A549 (cell line): ENCODE data around the gene NGRN. TPM values are rescaled to one million over a fixed set of nuclear protein-coding genes. Genes with fewer than 3 reads are reported as not detected.
A peak's percentile ranks its signal among the peaks of the same experiment; 100 is the strongest.

ENCODE experiments used
- ATAC-seq, 2 experiments: fragments of 200-7000 bp in 1 of 2; fragments of >200 bp in 1 of 2; cut with Nextera tagmentation in 1 of 2; cut with Tn5 transposase in 1 of 2; 3 replicates each; pipeline versions ENCODE4 v1.8.0 to v1.9.1; 2018 to 2020; ENCODE audit warnings: mild to moderate bottlenecking in 1 of 2, moderate library complexity in 1 of 2
- CTCF ChIA-PET: fragments of 300-600 bp; sonication (Branson Sonifier 250); formaldehyde crosslinking; extraction: SDS; loops from one replicate; lab custom pipeline; 2021; ENCODE audit warnings: antibody characterized with exemption, inconsistent platforms; lab: Yijun Ruan, JAX
- POLR2A ChIA-PET: fragments of 350-600 bp; formaldehyde crosslinking; extraction: SDS; loops from one replicate; lab custom pipeline; 2021; ENCODE audit warnings: antibody characterized with exemption, inconsistent platforms; lab: Yijun Ruan, JAX
- DNase-seq, 2 experiments: peaks; one replicate each; pipeline versions ENCODE4 v3.0.0 to v3.0.0-alpha.2; 2011 to 2016; ENCODE audit warnings: low read depth in 1 of 2, low spot score in 1 of 2
- FAIRE-seq: peaks from 2 replicates; lab custom pipeline; 2011; peaks lifted over from hg19 to GRCh38; lab: Jason Lieb, UNC
- H3K27ac ChIP-seq, 2 experiments: fragments of >200 bp; sonication (Bioruptor Twin); formaldehyde crosslinking; 3 replicates each; pipeline ENCODE4 v1.5.1; 2016 to 2017
- H3K4me1 ChIP-seq: fragments of >200 bp; sonication (Bioruptor Twin); formaldehyde crosslinking; 3 replicates; pipeline ENCODE4 v1.6.1; 2016
- H3K4me2 ChIP-seq: fragments of >200 bp; sonication (Bioruptor Twin); formaldehyde crosslinking; 3 replicates; pipeline ENCODE4 v1.6.1; 2016
- H3K4me3 ChIP-seq: fragments of >200 bp; sonication (Bioruptor Twin); formaldehyde crosslinking; 3 replicates; pipeline ENCODE4 v1.5.1; 2016
- H3K9me3 ChIP-seq: fragments of >200 bp; sonication (Bioruptor Twin); formaldehyde crosslinking; 3 replicates; pipeline ENCODE4 v1.6.1; 2016
- ATOH8 ChIP-seq: fragments of 250-450 bp; sonication (Bioruptor Pico); IDR thresholded peaks from 2 replicates; pipeline ENCODE4 v1.5.0; 2020; ENCODE audit warnings: low read depth, mild to moderate bottlenecking, moderate library complexity
- BHLHE40 ChIP-seq: IDR thresholded peaks from 2 replicates; pipeline ENCODE4 v1.6.1; 2012; ENCODE audit warnings: low read depth, low read length, inconsistent platforms
- CEBPB ChIP-seq, 2 experiments: fragments of >200 bp in 1 of 2; sonication (Bioruptor Twin) in 1 of 2; formaldehyde crosslinking in 1 of 2; IDR thresholded peaks; 2 replicates each; pipeline ENCODE4 v1.6.1; 2012 to 2016
- CHD2 ChIP-seq: fragments of 150-350 bp; IDR thresholded peaks from 2 replicates; pipeline ENCODE4 v1.6.1; 2014; ENCODE audit warnings: low read length; ENCODE audit not compliant: partially characterized antibody
- CTCF ChIP-seq: fragments of >200 bp; sonication (Bioruptor Twin); formaldehyde crosslinking; IDR thresholded peaks from 3 replicates; pipeline ENCODE4 v1.5.1; 2016
- E2F6 ChIP-seq: IDR thresholded peaks from 2 replicates; pipeline ENCODE4 v1.6.1; 2012; ENCODE audit warnings: low read depth, borderline replicate concordance
- FOXS1 ChIP-seq: fragments of 250-450 bp; sonication (Bioruptor Pico); IDR thresholded peaks from 2 replicates; pipeline ENCODE4 v1.5.0; 2020; ENCODE audit warnings: mild to moderate bottlenecking, moderate library complexity
- GATA3 ChIP-seq: IDR thresholded peaks from 2 replicates; pipeline ENCODE4 v1.6.1; 2012; ENCODE audit warnings: borderline replicate concordance
- HDAC2 ChIP-seq: fragments of 200-600 bp; sonication (generic); IDR thresholded peaks from 2 replicates; pipeline ENCODE4 v1.6.1; 2016
- HMGXB4 ChIP-seq: fragments of 250-450 bp; sonication (Bioruptor Pico); IDR thresholded peaks from 2 replicates; pipeline ENCODE4 v1.5.0; 2021; ENCODE audit warnings: mild to moderate bottlenecking, moderate library complexity, borderline replicate concordance
- HOXA7 ChIP-seq: fragments of 250-450 bp; sonication (Bioruptor Pico); IDR thresholded peaks from 2 replicates; pipeline ENCODE4 v1.5.0; 2020; ENCODE audit warnings: mild to moderate bottlenecking, moderate library complexity
- HOXB13 ChIP-seq: fragments of 250-450 bp; sonication (Bioruptor Pico); IDR thresholded peaks from 2 replicates; pipeline ENCODE4 v1.5.0; 2020; ENCODE audit warnings: low read depth, mild to moderate bottlenecking, moderate library complexity
- JUN ChIP-seq, 2 experiments: fragments of >200 bp; sonication (Bioruptor Twin); formaldehyde crosslinking; IDR thresholded peaks; 2 replicates in 1 of 2; 3 replicates in 1 of 2; pipeline ENCODE4 v1.6.1; 2016 to 2017
- JUNB ChIP-seq: fragments of >200 bp; sonication (Bioruptor Twin); formaldehyde crosslinking; IDR thresholded peaks from 2 replicates; pipeline ENCODE4 v1.6.1; 2016
- KDM5A ChIP-seq: fragments of 200-600 bp; sonication (generic); IDR thresholded peaks from 2 replicates; pipeline ENCODE4 v1.6.1; 2016; ENCODE audit warnings: antibody characterized with exemption, mild to moderate bottlenecking
- MAX ChIP-seq: IDR thresholded peaks from 2 replicates; pipeline ENCODE4 v1.6.1; 2012
- NFE2L2 ChIP-seq: fragments of 150-350 bp; conservative IDR thresholded peaks from 2 replicates; pipeline ENCODE4 v1.6.1; 2014; ENCODE audit warnings: low read length
- NR3C1 ChIP-seq: fragments of >200 bp; sonication (Bioruptor Twin); formaldehyde crosslinking; IDR thresholded peaks from 3 replicates; pipeline ENCODE4 v1.6.1; 2017
- POLR2A ChIP-seq: IDR thresholded peaks from 2 replicates; pipeline ENCODE4 v1.6.1; 2012; ENCODE audit warnings: mild to moderate bottlenecking, low read length
- POLR2AphosphoS2 ChIP-seq: conservative IDR thresholded peaks from 2 replicates; pipeline ENCODE4 v1.6.1; 2012; ENCODE audit warnings: low read length, improper control_type of control experiment, inconsistent platforms
- RAD21 ChIP-seq, 2 experiments: fragments of >200 bp in 1 of 2; sonication (Bioruptor Twin) in 1 of 2; formaldehyde crosslinking in 1 of 2; IDR thresholded peaks in 1 of 2; conservative IDR thresholded peaks in 1 of 2; 2 replicates in 1 of 2; 3 replicates in 1 of 2; pipeline ENCODE4 v1.6.1; 2012 to 2018; ENCODE audit warnings: inconsistent platforms in 1 of 2
- SMC3 ChIP-seq: fragments of >200 bp; sonication (Bioruptor Twin); formaldehyde crosslinking; IDR thresholded peaks from 3 replicates; pipeline ENCODE4 v1.6.1; 2018; ENCODE audit warnings: inconsistent platforms
- ZFP36 ChIP-seq: fragments of 450-650 bp; IDR thresholded peaks from 2 replicates; pipeline ENCODE4 v1.6.1; 2014; ENCODE audit warnings: borderline replicate concordance; ENCODE audit not compliant: partially characterized antibody
- ZNF302 ChIP-seq: fragments of 250-450 bp; sonication (Bioruptor Pico); IDR thresholded peaks from 2 replicates; pipeline ENCODE4 v1.9.0; 2021; ENCODE audit warnings: inconsistent platforms, mild to moderate bottlenecking, moderate library complexity
- WGBS: methylation state at CpG from one replicate; pipeline ENCODE4 v1.1.6; 2017; ENCODE audit errors: missing lambda C conversion rate; 5-methylcytosine and 5-hydroxymethylcytosine counted together
- polyA plus RNA-seq, 4 experiments: library from polyadenylated mRNA; depleted of rRNA in 3 of 4; stranded (reverse); fragments of >200 nt; fragmentation: RNase III in 1 of 4; extraction: RNeasy Plus Mini Kit Qiagen cat#74134 plus additional on column Dnase treatment in 1 of 4; gene quantifications; 2 replicates in 3 of 4; 3 replicates in 1 of 4; pipeline ENCODE4 v1.2.3, GENCODE V29; 2011 to 2017

Gene NGRN
- polyA plus RNA-seq, 2 of the 4 experiments (the other 2 are of a cell fraction) = 83.2 to 159 TPM

- no peak for TF ChIP-seq NR3C1
- TF ChIP-seq, all 56 proteins: peak for 0
These were observed 34.1 kb upstream of the NGRN start (continued) for GRCh38 chr15:90231028-90232017.

- ATAC-seq (no peak), DNase-seq (no peak), FAIRE-seq (no peak)
- Histone ChIP-seq H3K4me3 (peak overlapping the region; percentile 85; the same call in 1 of the 3 replicates), H3K4me1 (peaks cover 26% of the 10 kb centered on the region), H3K4me2 (peak overlapping the region; percentile 93), H3K27ac (peak overlapping the region in 1 of 2 experiments; percentile 90; a peak in 3 of 6 replicates), H3K9me3 (no peaks in the 10 kb centered on the region)
- ChIA-PET POLR2A (interaction anchor here (1.4 to 2.3 kb wide), 4 partner anchors 11 to 48 kb away, joined by 4 to 15 read pairs (median 10); partner anchors contain the start of gene SEMA4B), CTCF (interaction anchor here (0.7 to 36.4 kb wide), 18 partner anchors 8 to 334 kb away, joined by 3 to 732 read pairs (median 6); partner anchors contain the start of genes SEMA4B and TTLL13)
- WGBS = 80% methylated on average over 13 of the region's 13 CpGs
- TF ChIP-seq RAD21 (conservative IDR thresholded peaks at IDR 0.05 in 1 of 2, IDR thresholded peaks at IDR 0.05 in 1 of 2) = no peak
- no peak for TF ChIP-seq NFE2L2
- no peak for TF ChIP-seq ATOH8 (CRISPR knock-in tag)
- TF ChIP-seq HDAC2 = no peak
- no peak for TF ChIP-seq MAX
- no peak for TF ChIP-seq BHLHE40
- no peak for TF ChIP-seq E2F6
- no peak for TF ChIP-seq HOXA7 (CRISPR knock-in tag)
- TF ChIP-seq JUNB = no peak
- TF ChIP-seq ZFP36 = no peak
- TF ChIP-seq JUN (IDR thresholded peaks at IDR 0.05) = no peak
- no peak for TF ChIP-seq FOXS1 (CRISPR knock-in tag)
- no peak for TF ChIP-seq ZNF302
- no peak for TF ChIP-seq HMGXB4 (CRISPR knock-in tag)
- no peak for TF ChIP-seq SMC3
These were observed 33.3 kb upstream of the NGRN start for GRCh38 chr15:90232196-90232595.

GRCh38 chr15:90232941-90233386 is 32.5 kb upstream of the NGRN start:
- ATAC-seq (peak in 1 of 2 experiments; percentile 2; a peak in 3 of 6 replicates), FAIRE-seq (no peak), DNase-seq (no peak)
- Histone ChIP-seq H3K4me2 (peak overlapping the region; percentile 93), H3K27ac (peak overlapping the region; percentile 86 to 90), H3K9me3 (no peaks in the 10 kb centered on the region), H3K4me3 (peak overlapping the region; percentile 85), H3K4me1 (peaks cover 26% of the 10 kb centered on the region)
- no peak for TF ChIP-seq HMGXB4 (CRISPR knock-in tag)
- no peak for TF ChIP-seq KDM5A
- TF ChIP-seq POLR2AphosphoS2 = no peak
- peak; percentile 69 to 74 for TF ChIP-seq RAD21 (conservative IDR thresholded peaks at IDR 0.05 in 1 of 2, IDR thresholded peaks at IDR 0.05 in 1 of 2)
- TF ChIP-seq CHD2 = no peak
- no peak for TF ChIP-seq HOXB13 (CRISPR knock-in tag)
- no peak for TF ChIP-seq POLR2A
- no peak for TF ChIP-seq JUNB
- TF ChIP-seq GATA3 = no peak
- peak; percentile 57; the same call in 2 of the 3 replicates for TF ChIP-seq CTCF
- TF ChIP-seq CEBPB (IDR thresholded peaks at IDR 0.05) = no peak
- TF ChIP-seq HDAC2 = no peak
- 4% methylated on average over 9 of the region's 9 CpGs for WGBS
- CTCF ChIA-PET = interaction anchor here (0.6 to 36.4 kb wide), 32 partner anchors 9 to 492 kb away, joined by 3 to 732 read pairs (median 4); partner anchors contain the start of genes AP3S2, SEMA4B and TTLL13
- POLR2A ChIA-PET = interaction anchor here (0.7 to 2.3 kb wide), 17 partner anchors 10 to 339 kb away, joined by 3 to 24 read pairs (median 6); partner anchors contain the start of genes AP3S2, ARPIN, SEMA4B and TTLL13
